ENCODE measurements around the gene KCNMB3. TPM values are rescaled to one million over a fixed set of nuclear protein-coding genes. Genes with fewer than 3 reads are reported as not detected.

KCNMB3 gene
- total and polyA plus RNA-seq, 2 of the 13 experiments (the other 11 are each of a cell fraction or from before 2014, with no cell fraction given), result 4.3 to 7.1 TPM

DNA sequence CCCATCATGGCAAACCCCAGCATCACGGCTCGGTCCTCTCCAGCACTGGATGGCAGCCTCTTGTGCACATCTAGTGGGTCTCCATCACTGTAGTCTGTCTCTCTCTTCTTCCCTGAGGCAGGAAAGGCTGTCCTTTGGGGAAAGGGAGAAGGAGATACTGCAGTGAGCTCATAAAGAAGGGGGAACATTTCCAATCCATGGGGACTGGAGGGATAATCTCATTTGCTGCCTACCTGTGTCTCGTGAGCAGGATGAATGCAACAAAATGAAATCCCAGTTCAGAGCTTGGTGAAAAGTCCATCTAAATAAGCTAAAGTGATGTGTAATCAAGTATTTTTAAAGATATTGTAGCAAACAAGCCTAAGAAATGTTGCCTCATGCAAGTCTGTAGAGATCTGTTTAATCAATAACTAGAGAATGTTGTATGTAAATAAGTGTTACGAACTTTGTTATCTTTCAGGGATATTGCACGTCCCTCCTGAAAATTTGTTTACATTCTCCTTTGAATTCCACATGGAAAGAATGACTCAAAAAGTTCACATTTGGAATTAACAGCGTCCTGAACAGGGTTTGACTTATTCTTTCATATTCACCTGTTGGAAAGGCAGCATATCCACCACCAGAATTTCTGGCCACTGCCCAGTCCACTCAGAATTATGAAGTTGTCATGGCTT is at the start of gene KCNMB3 (continued):
- TF ChIP-seq ARID3A (IDR thresholded peaks at IDR 0.05; ENCODE audit: low read depth, low read length), result peak; percentile 93
- TF ChIP-seq ZNF367 (CRISPR knock-in tag; IDR thresholded peaks at IDR 0.05; ENCODE audit: borderline replicate concordance), result no peak
- peak; percentile 83 for TF ChIP-seq NCOA2 (CRISPR knock-in tag; IDR thresholded peaks at IDR 0.05)
- no peak for TF ChIP-seq ATF1 (CRISPR knock-in tag; IDR thresholded peaks at IDR 0.05)
- no peak for TF ChIP-seq ZMYM3 (CRISPR knock-in tag; IDR thresholded peaks at IDR 0.05)
- TF ChIP-seq ZNF501 (CRISPR knock-in tag; IDR thresholded peaks at IDR 0.05), result no peak
- no peak for TF ChIP-seq KLF9 (CRISPR knock-in tag; IDR thresholded peaks at IDR 0.05; ENCODE audit: low read depth)
- no peak for TF ChIP-seq AHR (CRISPR knock-in tag; IDR thresholded peaks at IDR 0.05)
- peak; percentile 70; the same call in 1 of the 2 replicates for TF ChIP-seq ZKSCAN8 (CRISPR knock-in tag; IDR thresholded peaks at IDR 0.05; ENCODE audit: borderline replicate concordance)
- TF ChIP-seq STAT5B (CRISPR knock-in tag; IDR thresholded peaks at IDR 0.05), result no peak
- TF ChIP-seq CENPX (CRISPR knock-in tag; IDR thresholded peaks at IDR 0.05), result no peak
- TF ChIP-seq ZNF382 (CRISPR knock-in tag; IDR thresholded peaks at IDR 0.05; ENCODE audit: borderline replicate concordance), result no peak
- no peak for TF ChIP-seq ARNTL (CRISPR knock-in tag; IDR thresholded peaks at IDR 0.05)
- TF ChIP-seq ZNF572 (CRISPR knock-in tag; IDR thresholded peaks at IDR 0.05), result no peak
- TF ChIP-seq ZNF256 (CRISPR knock-in tag; conservative IDR thresholded peaks at IDR 0.05), result no peak
- no peak for TF ChIP-seq NR3C1 (CRISPR knock-in tag; IDR thresholded peaks at IDR 0.05)
- no peak for TF ChIP-seq ZNF513 (CRISPR knock-in tag; conservative IDR thresholded peaks at IDR 0.05)
- no peak for TF ChIP-seq BORCS8-MEF2B (CRISPR knock-in tag; IDR thresholded peaks at IDR 0.05)
- TF ChIP-seq, protein P1, sequence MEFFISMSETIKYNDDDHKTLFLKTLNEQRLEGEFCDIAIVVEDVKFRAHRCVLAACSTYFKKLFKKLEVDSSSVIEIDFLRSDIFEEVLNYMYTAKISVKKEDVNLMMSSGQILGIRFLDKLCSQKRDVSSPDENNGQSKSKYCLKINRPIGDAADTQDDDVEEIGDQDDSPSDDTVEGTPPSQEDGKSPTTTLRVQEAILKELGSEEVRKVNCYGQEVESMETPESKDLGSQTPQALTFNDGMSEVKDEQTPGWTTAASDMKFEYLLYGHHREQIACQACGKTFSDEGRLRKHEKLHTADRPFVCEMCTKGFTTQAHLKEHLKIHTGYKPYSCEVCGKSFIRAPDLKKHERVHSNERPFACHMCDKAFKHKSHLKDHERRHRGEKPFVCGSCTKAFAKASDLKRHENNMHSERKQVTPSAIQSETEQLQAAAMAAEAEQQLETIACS (CRISPR knock-in tag; IDR thresholded peaks at IDR 0.05), result no peak
- TF ChIP-seq MIXL1 (CRISPR knock-in tag; IDR thresholded peaks at IDR 0.05), result peak; percentile 74
- TF ChIP-seq, protein P2, sequence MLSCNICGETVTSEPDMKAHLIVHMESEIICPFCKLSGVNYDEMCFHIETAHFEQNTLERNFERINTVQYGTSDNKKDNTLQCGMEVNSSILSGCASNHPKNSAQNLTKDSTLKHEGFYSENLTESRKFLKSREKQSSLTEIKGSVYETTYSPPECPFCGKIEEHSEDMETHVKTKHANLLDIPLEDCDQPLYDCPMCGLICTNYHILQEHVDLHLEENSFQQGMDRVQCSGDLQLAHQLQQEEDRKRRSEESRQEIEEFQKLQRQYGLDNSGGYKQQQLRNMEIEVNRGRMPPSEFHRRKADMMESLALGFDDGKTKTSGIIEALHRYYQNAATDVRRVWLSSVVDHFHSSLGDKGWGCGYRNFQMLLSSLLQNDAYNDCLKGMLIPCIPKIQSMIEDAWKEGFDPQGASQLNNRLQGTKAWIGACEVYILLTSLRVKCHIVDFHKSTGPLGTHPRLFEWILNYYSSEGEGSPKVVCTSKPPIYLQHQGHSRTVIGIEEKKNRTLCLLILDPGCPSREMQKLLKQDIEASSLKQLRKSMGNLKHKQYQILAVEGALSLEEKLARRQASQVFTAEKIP (CRISPR knock-in tag; IDR thresholded peaks at IDR 0.05; ENCODE audit: borderline replicate concordance), result no peak
- TF ChIP-seq HHEX (CRISPR knock-in tag; IDR thresholded peaks at IDR 0.05), result no peak
- TF ChIP-seq ZNF205 (CRISPR knock-in tag; IDR thresholded peaks at IDR 0.05), result no peak
- TF ChIP-seq ZNF326 (CRISPR knock-in tag; IDR thresholded peaks at IDR 0.05; ENCODE audit: borderline replicate concordance), result no peak
- TF ChIP-seq ZNF839 (CRISPR knock-in tag; IDR thresholded peaks at IDR 0.05; ENCODE audit: borderline replicate concordance), result no peak
- TF ChIP-seq FOXK1 (CRISPR knock-in tag; IDR thresholded peaks at IDR 0.05; ENCODE audit: borderline replicate concordance, low read depth), result 0 out of 2 replicates have a peak, but pooled peaks have one; percentile 51
- 0 out of 2 replicates have a peak, but pooled peaks have one; percentile 29 for TF ChIP-seq ZNF441 (CRISPR knock-in tag; IDR thresholded peaks at IDR 0.05; ENCODE audit: borderline replicate concordance)

Data from HepG2 (cell line).